ENCODE results near the gene ATAD1.

GRCh38 chr10:87816898-87817608, 973 bp downstream of the ATAD1 start:
- TF ChIP-seq CREB1 (IDR thresholded peaks at IDR 0.05; ENCODE audit: low read depth), result no peak
- no peak for TF ChIP-seq ZBTB7A (IDR thresholded peaks at IDR 0.05; ENCODE audit: low read depth)
- TF ChIP-seq EP300 (IDR thresholded peaks at IDR 0.05; ENCODE audit: borderline replicate concordance), result no peak
- TF ChIP-seq REST (IDR thresholded peaks at IDR 0.05; ENCODE audit: low read depth), result no peak
- no peak for TF ChIP-seq EGR1 (IDR thresholded peaks at IDR 0.05)
- TF ChIP-seq YY1 (IDR thresholded peaks at IDR 0.05; ENCODE audit: low read depth), result no peak
- no peak for TF ChIP-seq CEBPB (IDR thresholded peaks at IDR 0.05)
- no peak for TF ChIP-seq RAD21 (IDR thresholded peaks at IDR 0.05; ENCODE audit: low read depth)
- no peak for TF ChIP-seq FOXM1 (IDR thresholded peaks at IDR 0.05; ENCODE audit: borderline replicate concordance, low read depth)
- TF ChIP-seq MAX (IDR thresholded peaks at IDR 0.05), result no peak
- TF ChIP-seq TCF12 (IDR thresholded peaks at IDR 0.05; ENCODE audit: low read depth), result no peak

All from Ishikawa (cell line).